Stomach (tissue), 9 donors: Measurements from ENCODE around the gene FTO. TPM values are rescaled to one million over a fixed set of nuclear protein-coding genes. Genes with fewer than 3 reads are reported as not detected.

ENCODE experiments used
- DNase-seq, 2 donors: peaks; one replicate each; pipeline versions ENCODE4 v3.0.0 to v3.0.0-alpha.2; 2013 to 2019
- H3K27ac ChIP-seq, 5 donors: fragments of 200-600 bp in 4 of 5; sonication (generic) in 4 of 5; one replicate each; pipeline ENCODE4 v1.5.1; 2013 to 2019; ENCODE audit warnings: mild to moderate bottlenecking in 1 of 5, moderate library complexity in 1 of 5
- H3K27me3 ChIP-seq, 3 donors: fragments of 200-600 bp; sonication (generic); one replicate each; pipeline ENCODE4 v1.5.1; 2017 to 2019; ENCODE audit warnings: mixed run types in 1 of 3
- H3K36me3 ChIP-seq, 4 donors: fragments of 200-600 bp; sonication (generic); 1 replicate in 3 of 4; 2 replicates in 1 of 4; pipeline ENCODE4 v1.5.1; 2016 to 2019
- H3K4me1 ChIP-seq, 4 donors: fragments of 200-600 bp; sonication (generic); one replicate each; pipeline ENCODE4 v1.5.1; 2016 to 2019
- H3K4me3 ChIP-seq, 4 donors: fragments of 200-600 bp; sonication (generic) in 3 of 4; one replicate each; pipeline ENCODE4 v1.5.1; 2016 to 2019; ENCODE audit warnings: mild to moderate bottlenecking in 1 of 4
- H3K9me3 ChIP-seq, 4 donors: fragments of 200-600 bp; sonication (generic); one replicate each; pipeline ENCODE4 v1.5.1; 2016 to 2019
- CTCF ChIP-seq, 7 experiments: fragments of 450-650 bp in 4 of 7; fragments of 200-600 bp in 3 of 7; sonication (generic) in 3 of 7; IDR thresholded peaks; one replicate each; pipeline ENCODE4 v1.5.1; 2016 to 2019; ENCODE audit warnings: antibody characterized with exemption in 7 of 7, control low read depth in 2 of 7, mild to moderate bottlenecking in 1 of 7
- EP300 ChIP-seq: sonication (generic); formaldehyde crosslinking; IDR thresholded peaks from one replicate; pipeline ENCODE4 v1.6.1; 2017; ENCODE audit warnings: antibody characterized with exemption
- POLR2A ChIP-seq, 4 donors: fragments of 450-650 bp; IDR thresholded peaks; one replicate each; pipeline ENCODE4 v1.6.1; 2016; ENCODE audit warnings: antibody characterized with exemption in 4 of 4, control low read depth in 2 of 4, mild to moderate bottlenecking in 1 of 4, moderate library complexity in 1 of 4
- POLR2AphosphoS5 ChIP-seq, 3 donors: sonication (generic); formaldehyde crosslinking; IDR thresholded peaks; one replicate each; pipeline ENCODE4 v1.6.1; 2016; ENCODE audit warnings: antibody characterized with exemption in 3 of 3
- WGBS, 5 donors: extraction: QIAGEN DNeasy Blood & Tissue Kit in 3 of 5; methylation state at CpG; one replicate each; pipeline versions ENCODE4 v1.1.5 to v1.1.7; 2013 to 2018; 5-methylcytosine and 5-hydroxymethylcytosine counted together
- intact Hi-C: fragments of 100-400 bp; cut with DNase I; formaldehyde crosslinking; loops from one replicate; pipeline ENCODE4 v1.15.1; 2023; ENCODE audit warnings: low total_unique reads
- polyA plus RNA-seq, 3 donors: library from polyadenylated mRNA; stranded (reverse); fragments of 200-250 nt; gene quantifications; one replicate each; pipeline ENCODE4 v1.2.3, GENCODE V29; 2013
- total RNA-seq, 5 donors: library from RNA; depleted of rRNA; stranded (reverse); fragments of >200 nt; gene quantifications; one replicate each; pipeline versions ENCODE4 v1.1.0 to v1.2.3, GENCODE V29; 2014 to 2016
- donor health status: healthy with polysubstance abuse.
- donor health status: Bipolar disorder and iron deficiency.
- donor health status: healthy.

FTO gene
- total and polyA plus RNA-seq, 8 donors, result 9.3 to 88.7 (median 24.6) TPM

GRCh38 chr16:54185045-54185444 lies 481.1 kb downstream of the FTO start:
- no peak overlapping the region for H3K27ac ChIP-seq
- H3K27me3 ChIP-seq, result peaks cover 0 to 4% (median 0%) of the 10 kb centered on the region in 3 donors
- no peak overlapping the region for H3K4me3 ChIP-seq
- 78 to 95% (median 93%) methylated on average over 2 of the region's 2 CpGs for WGBS, 5 donors
- H3K4me1 ChIP-seq, result no peaks in the 10 kb centered on the region
- H3K9me3 ChIP-seq, result no peaks in the 10 kb centered on the region
- DNase-seq, result no peak
- no peaks in the 10 kb centered on the region for H3K36me3 ChIP-seq
- TF ChIP-seq POLR2A (IDR thresholded peaks at IDR 0.05) (no peak), CTCF (IDR thresholded peaks at IDR 0.05) (no peak), EP300 (no peak), POLR2AphosphoS5 (IDR thresholded peaks at IDR 0.05) (no peak)
- intact Hi-C loops, result no loop called here

GRCh38 chr16:54191163-54191562 lies 487.2 kb downstream of the FTO start:
- TF ChIP-seq EP300, result no peak
- TF ChIP-seq POLR2AphosphoS5 (IDR thresholded peaks at IDR 0.05), result no peak
- TF ChIP-seq CTCF (IDR thresholded peaks at IDR 0.05), result no peak
- TF ChIP-seq POLR2A (IDR thresholded peaks at IDR 0.05), result no peak
- Histone ChIP-seq H3K36me3 (no peaks in the 10 kb centered on the region), H3K27me3 (peaks cover 0 to 21% (median 0%) of the 10 kb centered on the region in 3 donors), H3K9me3 (peaks cover 0 to 9% (median 6%) of the 10 kb centered on the region in 4 donors), H3K4me3 (no peak overlapping the region), H3K27ac (no peak overlapping the region), H3K4me1 (peaks cover 0 to 16% (median 12%) of the 10 kb centered on the region in 4 donors)
- DNase-seq, result no peak
- intact Hi-C loops, result no loop called here
- 77 to 93% (median 89%) methylated on average over 2 of the region's 2 CpGs for WGBS, 5 donors

- no peak for DNase-seq
- H3K36me3 ChIP-seq, result no peaks in the 10 kb centered on the region
- H3K9me3 ChIP-seq, result peaks cover 0 to 9% (median 6%) of the 10 kb centered on the region in 4 donors
- H3K27ac ChIP-seq, result no peak overlapping the region
- intact Hi-C loops, result no loop called here
- TF ChIP-seq CTCF (IDR thresholded peaks at IDR 0.05), result no peak
- TF ChIP-seq EP300, result no peak
- no peak for TF ChIP-seq POLR2AphosphoS5 (IDR thresholded peaks at IDR 0.05)
- no peak for TF ChIP-seq POLR2A (IDR thresholded peaks at IDR 0.05)
- peaks cover 0 to 16% (median 12%) of the 10 kb centered on the region in 4 donors for H3K4me1 ChIP-seq
- peaks cover 0 to 21% (median 0%) of the 10 kb centered on the region in 3 donors for H3K27me3 ChIP-seq
- H3K4me3 ChIP-seq, result no peak overlapping the region
- 72 to 92% (median 78%) methylated on average over 3 of the region's 3 CpGs for WGBS, 5 donors
Measured at GRCh38 chr16:54191592-54191991, 487.6 kb downstream of the FTO start.

- Histone ChIP-seq H3K4me3 (no peak overlapping the region), H3K27ac (peak overlapping the region in 3 of 5 donors; percentile 66 to 71 (median 66)), H3K27me3 (peaks cover 0 to 17% (median 0%) of the 10 kb centered on the region in 3 donors), H3K9me3 (peaks cover 0 to 9% (median 6%) of the 10 kb centered on the region in 4 donors), H3K36me3 (no peaks in the 10 kb centered on the region), H3K4me1 (peaks cover 0 to 16% (median 12%) of the 10 kb centered on the region in 4 donors)
- WGBS, 5 donors, result 54 to 66% (median 65%) methylated on average over 9 of the region's 9 CpGs
- no peak for TF ChIP-seq POLR2AphosphoS5 (IDR thresholded peaks at IDR 0.05)
- TF ChIP-seq EP300, result no peak
- no peak for TF ChIP-seq CTCF (IDR thresholded peaks at IDR 0.05)
- no peak for TF ChIP-seq POLR2A (IDR thresholded peaks at IDR 0.05)
- intact Hi-C loops, result no loop called here
- no peak for DNase-seq
Measured at GRCh38 chr16:54193013-54193664, 489.2 kb downstream of the FTO start.
